ENCODE measurements around the gene HDC.

The HDC gene

GRCh38 chr15:50225057-50225456 lies 40.5 kb downstream of the HDC start:
- DNase-seq (ENCODE audit: low spot score) = no peak

- no peak for DNase-seq (ENCODE audit: low spot score)
Observed at GRCh38 chr15:50224606-50225005, 40.9 kb downstream of the HDC start.

- no peak for DNase-seq (ENCODE audit: low spot score)
Observed at GRCh38 chr15:50222181-50222580, 43.3 kb downstream of the HDC start.

- DNase-seq (ENCODE audit: low spot score) = no peak
Observed at GRCh38 chr15:50219820-50220219, 45.7 kb downstream of the HDC start.

GRCh38 chr15:50218691-50219090 lies 46.8 kb downstream of the HDC start:
- DNase-seq (ENCODE audit: low spot score) = no peak

- no peak for DNase-seq (ENCODE audit: low spot score)
Observed at GRCh38 chr15:50218291-50218690, 47.2 kb downstream of the HDC start.

GRCh38 chr15:50210462-50211157 lies 54.9 kb downstream of the HDC start:
- no peak for DNase-seq (ENCODE audit: low spot score)

GRCh38 chr15:50209809-50210208 lies 55.7 kb downstream of the HDC start:
- no peak for DNase-seq (ENCODE audit: low spot score)

GRCh38 chr15:50206020-50206419 lies 59.5 kb downstream of the HDC start:
- no peak for DNase-seq (ENCODE audit: low spot score)

GRCh38 chr15:50202003-50202402 lies 63.5 kb downstream of the HDC start:
- no peak for DNase-seq (ENCODE audit: low spot score)

- DNase-seq (ENCODE audit: low spot score) = no peak
Observed at GRCh38 chr15:50192926-50193620, 72.5 kb downstream of the HDC start.

- DNase-seq (ENCODE audit: low spot score) = no peak
Observed at GRCh38 chr15:50192164-50192563, 73.4 kb downstream of the HDC start.
